HepG2 (cell line): ENCODE data around the gene TSPAN9. TPM values are rescaled to one million over a fixed set of nuclear protein-coding genes. Genes with fewer than 3 reads are reported as not detected.
A peak's percentile ranks its signal among the peaks of the same experiment; 100 is the strongest.

ENCODE experiments used
- ATAC-seq: fragments of 200-7000 bp; cut with Tn5 transposase; 3 replicates; pipeline ENCODE4 v1.9.1; 2020; ENCODE audit warnings: mild to moderate bottlenecking, moderate library complexity
- BruUV-seq: library from RNA; stranded (reverse); fragments of 400-500 nt; replicated peaks from 2 replicates; lab custom pipeline; 2021; lab: Mats Ljungman, UMichigan
- CTCF ChIA-PET: fragments of 300-600 bp; formaldehyde crosslinking; extraction: SDS; loops from one replicate; lab custom pipeline; 2021; ENCODE audit warnings: low total read pairs, inconsistent platforms, low intra/inter-chr PET ratio; lab: Yijun Ruan, JAX
- POLR2A ChIA-PET: fragments of 350-600 bp; sonication (Branson Sonifier 250); formaldehyde crosslinking; loops from one replicate; lab custom pipeline; 2020; ENCODE audit warnings: antibody characterized with exemption, inconsistent platforms; lab: Yijun Ruan, JAX
- DNase-seq: peaks from one replicate; pipeline ENCODE4 v3.0.0-alpha.2; 2015; ENCODE audit warnings: low spot score
- FAIRE-seq: peaks from 3 replicates; lab custom pipeline; 2011; peaks lifted over from hg19 to GRCh38; lab: Jason Lieb, UNC
- H2AFZ ChIP-seq: one replicate; pipeline ENCODE4 v1.6.1; 2011; ENCODE audit warnings: low read length, inconsistent platforms
- H3K27ac ChIP-seq: fragments of 300-600 bp; 3 replicates; pipeline ENCODE4 v1.8.0; 2011; ENCODE audit warnings: mixed run types, mild to moderate bottlenecking, mixed read lengths, low read length, inconsistent platforms; ENCODE audit not compliant: insufficient read depth; ENCODE audit errors: extremely low read length
- H3K27me3 ChIP-seq, 2 experiments: fragments of 200-600 bp in 1 of 2; 2 replicates in 1 of 2; 3 replicates in 1 of 2; pipeline versions ENCODE4 v1.6.0 to v1.8.0; 2011; ENCODE audit warnings: low read length in 2 of 2, mild to moderate bottlenecking in 2 of 2, moderate library complexity in 2 of 2, inconsistent platforms in 1 of 2; ENCODE audit not compliant: insufficient read depth in 2 of 2, control insufficient read depth in 1 of 2
- H3K36me3 ChIP-seq, 2 experiments: fragments of 200-600 bp in 1 of 2; replicated peaks in 1 of 2; 2 replicates in 1 of 2; 3 replicates in 1 of 2; pipeline versions ENCODE4 v1.5.1 to v1.8.0; 2011; ENCODE audit warnings: low read length in 2 of 2, inconsistent platforms in 1 of 2; ENCODE audit not compliant: insufficient read depth in 2 of 2, control insufficient read depth in 1 of 2
- H3K4me1 ChIP-seq: 2 replicates; pipeline ENCODE4 v1.5.1; 2012; ENCODE audit warnings: low read length, inconsistent platforms; ENCODE audit not compliant: insufficient read depth
- H3K4me2 ChIP-seq: 2 replicates; pipeline ENCODE4 v1.6.0; 2011; ENCODE audit warnings: low read depth, low read length, inconsistent platforms
- H3K4me3 ChIP-seq, 3 experiments: fragments of 200-600 bp in 1 of 3; sonication (generic), shearing (Covaris generic) in 1 of 3; replicated peaks in 1 of 3; 2 replicates each; pipeline ENCODE4 v1.5.1; 2011 to 2016; ENCODE audit warnings: low read length in 3 of 3, inconsistent platforms in 2 of 3, low read depth in 2 of 3, mild to moderate bottlenecking in 2 of 3, control low read depth in 1 of 3, mixed read lengths in 1 of 3; ENCODE audit not compliant: insufficient read depth in 1 of 3
- H3K79me2 ChIP-seq: one replicate; pipeline ENCODE4 v1.6.1; 2011; ENCODE audit warnings: low read length, inconsistent platforms; ENCODE audit not compliant: insufficient read depth
- H3K9ac ChIP-seq: 2 replicates; pipeline ENCODE4 v1.6.0; 2011; ENCODE audit warnings: mild to moderate bottlenecking, low read depth, low read length, inconsistent platforms; ENCODE audit not compliant: insufficient read depth
- H3K9me3 ChIP-seq: 2 replicates; pipeline ENCODE4 v1.5.1; 2012; ENCODE audit warnings: mild to moderate bottlenecking, low read length
- H4K20me1 ChIP-seq: 2 replicates; pipeline ENCODE4 v1.6.0; 2011; ENCODE audit warnings: inconsistent platforms, mild to moderate bottlenecking, low read length, moderate library complexity; ENCODE audit not compliant: insufficient read depth
- CBFB ChIP-seq: sonication (generic); formaldehyde crosslinking; IDR thresholded peaks from 2 replicates; pipeline ENCODE4 v1.4.0; 2020; ENCODE audit warnings: missing genetic modification reagents
- CEBPZ ChIP-seq: IDR thresholded peaks from 2 replicates; pipeline ENCODE4 v1.6.1; 2012; ENCODE audit warnings: low read length, improper control_type of control experiment
- HNRNPUL1 ChIP-seq: fragments of 200-400 bp; formaldehyde crosslinking; IDR thresholded peaks from 2 replicates; pipeline ENCODE4 v1.6.1; 2017; ENCODE audit warnings: low read depth, mild to moderate bottlenecking, low read length, moderate library complexity
- LRRFIP1 ChIP-seq: sonication (generic); formaldehyde crosslinking; conservative IDR thresholded peaks from 2 replicates; pipeline ENCODE4 v1.4.0; 2020; ENCODE audit warnings: missing genetic modification reagents
- MATR3 ChIP-seq: sonication (generic); formaldehyde crosslinking; IDR thresholded peaks from 2 replicates; pipeline ENCODE4 v1.4.0; 2020; ENCODE audit warnings: missing genetic modification reagents
- NRL ChIP-seq: sonication (generic); formaldehyde crosslinking; IDR thresholded peaks from 2 replicates; pipeline ENCODE4 v1.5.0; 2020; ENCODE audit warnings: missing genetic modification reagents, mild to moderate bottlenecking, moderate library complexity, borderline replicate concordance
- POLR2AphosphoS2 ChIP-seq: IDR thresholded peaks from 2 replicates; pipeline ENCODE4 v1.6.1; 2011; ENCODE audit warnings: low read depth, low read length, improper control_type of control experiment
- SRSF1 ChIP-seq: fragments of 200-400 bp; formaldehyde crosslinking; optimal IDR thresholded peaks from 2 replicates; pipeline ENCODE3; 2017; ENCODE audit warnings: mild to moderate bottlenecking, low read depth, low read length, moderate library complexity
- ZFY ChIP-seq: sonication (generic); formaldehyde crosslinking; IDR thresholded peaks from 2 replicates; pipeline ENCODE4 v1.4.0; 2020; ENCODE audit warnings: missing genetic modification reagents
- ZNF225 ChIP-seq: sonication (generic); formaldehyde crosslinking; IDR thresholded peaks from 2 replicates; pipeline ENCODE4 v1.4.0; 2020; ENCODE audit warnings: mild to moderate bottlenecking, missing genetic modification reagents
- ZNF549 ChIP-seq: sonication (generic); formaldehyde crosslinking; IDR thresholded peaks from 2 replicates; pipeline ENCODE4 v1.5.0; 2020; ENCODE audit warnings: missing genetic modification reagents
- ZNF629 ChIP-seq: sonication (generic); formaldehyde crosslinking; conservative IDR thresholded peaks from 2 replicates; pipeline ENCODE4 v1.5.0; 2020; ENCODE audit warnings: missing genetic modification reagents
- ZNF781 ChIP-seq: sonication (generic); formaldehyde crosslinking; IDR thresholded peaks from 2 replicates; pipeline ENCODE4 v1.5.1; 2020; ENCODE audit warnings: borderline replicate concordance, mild to moderate bottlenecking, missing genetic modification reagents; ENCODE audit errors: not compliant biosample characterization
- WGBS: methylation state at CpG from one replicate; pipeline ENCODE4 v1.1.6; 2017; ENCODE audit warnings: low lambda C conversion rate; 5-methylcytosine and 5-hydroxymethylcytosine counted together
- in situ Hi-C: cut with HindIII; loops from 2 replicates; pipeline ENCODE4 v1.10.0; 2017; ENCODE audit warnings: low pct_unique_long_range_greater_than_20kb; ENCODE audit not compliant: extremely low pct_ligation_motif_present
- intact Hi-C: fragments of 100-400 bp; cut with micrococcal nuclease; formaldehyde crosslinking; loops from one replicate; pipeline ENCODE4 v1.10.0; 2022; ENCODE audit not compliant: unreplicated experiment
- polyA plus RNA-seq, 8 experiments: library from polyadenylated mRNA; depleted of rRNA in 3 of 8; stranded (reverse) in 7 of 8; unstranded in 1 of 8; fragments of >200 nt; fragmentation: Illumina TruSeq in 4 of 8; extraction: Trizol in 4 of 8; gene quantifications; 2 replicates each; pipeline versions ENCODE4 v1.2.1 to v1.2.3, GENCODE V29; 2011 to 2016; ENCODE audit warnings: low read depth in 4 of 8, missing spikeins in 1 of 8, mixed read lengths in 1 of 8; ENCODE audit not compliant: insufficient read depth in 1 of 8
- total RNA-seq, 5 experiments: library from RNA; depleted of rRNA; stranded (reverse); fragments of >200 nt; fragmentation: Illumina TruSeq; extraction: Trizol; gene quantifications; 2 replicates each; pipeline ENCODE4 v1.2.3, GENCODE V29; 2016; ENCODE audit warnings: low read depth in 1 of 5

TSPAN9 gene
- total and polyA plus RNA-seq, 2 of the 13 experiments (the other 11 are each of a cell fraction or from before 2014, with no cell fraction given) = 18.1 to 42.3 TPM

GRCh38 chr12:3145033-3145432 is 67.9 kb downstream of the TSPAN9 start (continued):
- no peak for TF ChIP-seq LRRFIP1 (CRISPR knock-in tag)
- TF ChIP-seq ZNF781 (CRISPR knock-in tag) = no peak
- TF ChIP-seq HNRNPUL1 = no peak
- TF ChIP-seq MATR3 (CRISPR knock-in tag) = no peak
- TF ChIP-seq POLR2AphosphoS2 = no peak

GRCh38 chr12:3145546-3146310 is 68.5 kb downstream of the TSPAN9 start:
- TF ChIP-seq ZNF629 (CRISPR knock-in tag) (peak; percentile 41; the same call in 1 of the 2 replicates), CEBPZ (no peak), ZNF225 (CRISPR knock-in tag) (no peak), SRSF1 (no peak), CBFB (CRISPR knock-in tag) (no peak), ZFY (CRISPR knock-in tag) (no peak), ZNF549 (no peak), NRL (no peak)
- no peaks in the 10 kb centered on the region for H3K9me3 ChIP-seq
- peaks cover 5% of the 10 kb centered on the region for H3K79me2 ChIP-seq
- H3K36me3 ChIP-seq = peaks cover 1 to 3% of the 10 kb centered on the region in 2 experiments; a peak in 1 of 5 replicates
- no peak overlapping the region for H2AFZ ChIP-seq
- H3K27me3 ChIP-seq = no peaks in the 10 kb centered on the region
- no peak overlapping the region for H3K27ac ChIP-seq
- H3K4me3 ChIP-seq = no peak overlapping the region
- DNase-seq (no peak), FAIRE-seq (no peak), ATAC-seq (no peak)
- in situ Hi-C loops = no loop called here
- H3K9ac ChIP-seq = no peak overlapping the region
- 96% methylated on average over 9 of the region's 22 CpGs for WGBS
- ChIA-PET CTCF (no interaction called here), POLR2A (no interaction called here)
- intact Hi-C loops = no loop called here
- H3K4me1 ChIP-seq = no peaks in the 10 kb centered on the region
- no peak overlapping the region for H3K4me2 ChIP-seq
- H4K20me1 ChIP-seq = peaks cover 9% of the 10 kb centered on the region; the same call in 1 of the 2 replicates
- BruUV-seq = no TSS peak
